Muscle of leg (tissue), 11 donors: ENCODE data around the gene NCSTN. TPM values are rescaled to one million over a fixed set of nuclear protein-coding genes. Genes with fewer than 3 reads are reported as not detected.
A peak's percentile ranks its signal among the peaks of the same experiment; 100 is the strongest.

ENCODE experiments used
- DNase-seq: peaks from one replicate; pipeline ENCODE4 v3.0.0; 2013
- H3K27ac ChIP-seq: one replicate; pipeline ENCODE4 v1.5.1; 2013; ENCODE audit warnings: mild to moderate bottlenecking, low read length, control low read depth
- H3K27me3 ChIP-seq: one replicate; pipeline ENCODE4 v1.6.1; 2013; ENCODE audit warnings: low read length; ENCODE audit not compliant: control insufficient read depth, insufficient read depth
- H3K36me3 ChIP-seq: one replicate; pipeline ENCODE4 v1.6.1; 2013; ENCODE audit warnings: low read length; ENCODE audit not compliant: control insufficient read depth, insufficient read depth
- H3K4me1 ChIP-seq: one replicate; pipeline ENCODE4 v1.6.1; 2013; ENCODE audit warnings: low read length; ENCODE audit not compliant: control insufficient read depth, insufficient read depth
- H3K4me3 ChIP-seq: one replicate; pipeline ENCODE4 v1.5.1; 2013; ENCODE audit warnings: low read length, control low read depth
- H3K9me3 ChIP-seq: replicated peaks from 2 replicates; pipeline ENCODE4 v1.6.1; 2013; ENCODE audit warnings: low read depth, low read length; ENCODE audit not compliant: control insufficient read depth
- WGBS: methylation state at CpG from one replicate; pipeline ENCODE4 v1.1.5; 2013; ENCODE audit warnings: missing lambda C conversion rate; ENCODE audit not compliant: insufficient coverage; 5-methylcytosine and 5-hydroxymethylcytosine counted together
- polyA plus RNA-seq, 8 donors: library from polyadenylated mRNA; unstranded; fragments of 120-200 nt; gene quantifications; one replicate each; pipeline versions ENCODE4 v1.2.1 to v1.2.3, GENCODE V29; 2013; ENCODE audit warnings: inconsistent platforms in 1 of 8, low replicate concordance in 1 of 8; ENCODE audit not compliant: insufficient read length in 8 of 8, insufficient read depth in 1 of 8
- total RNA-seq: library from RNA; stranded (reverse); fragments of 120-200 nt; gene quantifications from one replicate; pipeline ENCODE4 v1.2.4, GENCODE V29; 2013

The NCSTN gene
- total and polyA plus RNA-seq, 9 donors, result 43.4 to 111 (median 98.4) TPM

GRCh38 chr1:160402001-160402795, 59.0 kb downstream of the NCSTN start:
- H3K4me1 ChIP-seq, result peaks cover 41% of the 10 kb centered on the region
- peaks cover 3% of the 10 kb centered on the region for H3K36me3 ChIP-seq
- H3K4me3 ChIP-seq, result no peak overlapping the region
- no peak overlapping the region for H3K27ac ChIP-seq
- peaks cover 7% of the 10 kb centered on the region for H3K27me3 ChIP-seq
- peak; percentile 57 for DNase-seq
- H3K9me3 ChIP-seq, result no peaks in the 10 kb centered on the region
- 19% methylated on average over 3 of the region's 9 CpGs for WGBS

GRCh38 chr1:160403244-160403643, 60.1 kb downstream of the NCSTN start:
- Histone ChIP-seq H3K27ac (no peak overlapping the region), H3K9me3 (no peaks in the 10 kb centered on the region), H3K27me3 (peaks cover 7% of the 10 kb centered on the region), H3K4me1 (peaks cover 41% of the 10 kb centered on the region), H3K4me3 (no peak overlapping the region), H3K36me3 (peaks cover 3% of the 10 kb centered on the region)
- WGBS, result no CpG with 5 or more reads among the region's 3 CpGs
- no peak for DNase-seq

- no peak for DNase-seq
- WGBS, result 86% methylated on average over 1 of the region's 3 CpGs
- Histone ChIP-seq H3K9me3 (no peaks in the 10 kb centered on the region), H3K4me1 (peaks cover 44% of the 10 kb centered on the region), H3K27me3 (peaks cover 4% of the 10 kb centered on the region), H3K4me3 (no peak overlapping the region), H3K36me3 (peaks cover 3% of the 10 kb centered on the region), H3K27ac (no peak overlapping the region)
These were observed 60.9 kb downstream of the NCSTN start for GRCh38 chr1:160404094-160404493.

DNA sequence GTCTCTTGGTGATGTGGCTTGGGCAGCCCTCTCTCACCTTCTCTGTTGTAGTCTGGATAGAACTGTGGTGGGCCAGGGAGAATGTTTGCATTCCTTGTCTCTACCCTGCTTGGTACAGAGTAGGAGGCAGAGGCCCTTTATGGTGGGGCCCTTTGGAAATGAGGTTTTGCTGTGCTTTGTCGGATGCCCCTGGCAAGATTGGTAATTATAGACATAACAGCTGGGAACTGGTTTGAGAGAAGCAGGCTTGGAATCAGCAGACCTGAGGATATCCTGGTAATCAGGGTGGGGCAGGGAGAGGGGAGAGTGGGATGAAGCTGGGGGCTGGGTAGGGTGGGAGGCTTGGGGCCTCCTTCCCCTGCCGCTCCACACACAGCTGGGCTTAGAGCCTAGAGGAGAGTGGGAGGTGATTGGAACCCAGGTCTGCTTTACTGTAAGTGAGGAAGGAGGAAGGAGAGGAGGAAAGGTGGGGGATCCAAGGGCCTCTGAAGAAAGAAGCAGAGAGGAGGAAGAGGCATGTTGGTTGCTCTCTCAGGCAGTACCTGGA, 62.2 kb downstream of the NCSTN start:
- Histone ChIP-seq H3K27ac (no peak overlapping the region), H3K27me3 (no peaks in the 10 kb centered on the region), H3K9me3 (no peaks in the 10 kb centered on the region), H3K4me1 (peaks cover 48% of the 10 kb centered on the region), H3K4me3 (no peak overlapping the region), H3K36me3 (peaks cover 7% of the 10 kb centered on the region)
- WGBS, result 50% methylated on average over 1 of the region's 2 CpGs
- DNase-seq, result no peak

DNA sequence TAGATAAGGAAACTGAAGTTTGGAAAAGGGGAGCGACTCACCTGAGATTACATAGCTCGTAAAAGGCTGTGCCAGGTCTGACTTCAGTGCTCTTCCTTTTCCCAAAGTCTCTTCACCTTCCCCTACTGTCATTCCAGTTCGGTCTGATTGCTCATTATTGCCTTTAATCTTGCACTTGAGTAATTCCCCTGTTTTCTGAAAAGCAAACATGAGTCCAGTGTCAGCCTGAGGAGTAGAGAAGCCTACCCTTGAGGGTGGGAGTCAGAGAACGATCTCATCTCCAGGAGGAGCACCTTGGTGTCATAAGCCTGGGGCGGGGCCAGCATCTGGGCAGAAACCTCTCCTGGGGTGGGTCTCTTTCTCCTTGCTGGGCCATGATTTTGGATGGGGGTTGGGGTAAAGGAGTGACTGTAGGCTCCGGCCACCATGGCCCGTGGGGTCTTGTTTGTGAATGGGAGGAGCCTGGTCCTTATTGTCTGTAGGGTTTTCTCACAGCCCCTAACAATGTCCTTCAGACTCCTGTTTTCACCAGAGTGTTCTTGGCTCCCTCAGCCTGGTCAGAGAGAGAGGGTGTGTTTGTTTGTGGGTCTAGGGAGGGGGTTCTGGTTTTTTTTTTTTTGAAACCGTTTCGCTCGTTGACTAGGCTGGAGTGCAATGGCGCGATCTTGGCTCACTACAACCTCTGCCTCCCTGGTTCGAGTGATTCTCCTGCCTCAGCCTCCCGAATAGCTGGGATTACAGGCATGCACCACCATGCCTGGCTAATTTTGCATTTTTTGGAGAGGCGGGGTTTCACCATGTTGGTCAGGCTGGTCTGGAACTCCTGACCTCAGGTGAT, 63.2 kb downstream of the NCSTN start:
- WGBS, result 91% methylated on average over 7 of the region's 15 CpGs
- no peak overlapping the region for H3K4me3 ChIP-seq
- H3K27me3 ChIP-seq, result no peaks in the 10 kb centered on the region
- H3K27ac ChIP-seq, result no peak overlapping the region
- H3K9me3 ChIP-seq, result no peaks in the 10 kb centered on the region
- H3K36me3 ChIP-seq, result peaks cover 7% of the 10 kb centered on the region
- H3K4me1 ChIP-seq, result peaks cover 54% of the 10 kb centered on the region
- DNase-seq, result no peak

- no peak overlapping the region for H3K27ac ChIP-seq
- H3K4me1 ChIP-seq, result peaks cover 40% of the 10 kb centered on the region
- H3K36me3 ChIP-seq, result peaks cover 7% of the 10 kb centered on the region
- no peak for DNase-seq
- no peaks in the 10 kb centered on the region for H3K9me3 ChIP-seq
- WGBS, result 69% methylated on average over 4 of the region's 12 CpGs
- H3K4me3 ChIP-seq, result no peak overlapping the region
- H3K27me3 ChIP-seq, result no peaks in the 10 kb centered on the region
These were observed 64.9 kb downstream of the NCSTN start for GRCh38 chr1:160407839-160408801.

Other genes with a start within 250 kb of the NCSTN start
- gene IGSF8, start 244.8 kb upstream of the NCSTN start, total RNA-seq, result 15.4 TPM
- gene IGSF8, start 244.8 kb upstream of the NCSTN start, polyA plus RNA-seq, result 10 to 100 TPM; 17.7 to 26.2 (median 22.1) TPM
- 55.0 TPM for gene ATP1A2, start 227.6 kb upstream of the NCSTN start, total RNA-seq
- gene ATP1A2, start 227.6 kb upstream of the NCSTN start, polyA plus RNA-seq, result 10 to 100 TPM; 44.6 to 85.6 (median 59.4) TPM
- 0.44 TPM for gene ATP1A4, start 191.8 kb upstream of the NCSTN start, total RNA-seq
- gene ATP1A4, start 191.8 kb upstream of the NCSTN start, polyA plus RNA-seq, result 1 to 10 TPM in 7 of 8 donors, under 1 TPM in 1; 0.96 to 3.4 (median 1.5) TPM
- gene CASQ1, start 152.8 kb upstream of the NCSTN start, total RNA-seq, result 827 TPM
- 1,000 to 10,000 TPM in 1 of 8 donors, 100 to 1,000 TPM in 7; 182 to 1,024 (median 692) TPM for gene CASQ1, start 152.8 kb upstream of the NCSTN start, polyA plus RNA-seq
- 57.4 TPM for gene PEA15, start 138.0 kb upstream of the NCSTN start, total RNA-seq
- gene PEA15, start 138.0 kb upstream of the NCSTN start, polyA plus RNA-seq, result 100 to 1,000 TPM; 110 to 171 (median 142) TPM
- 70.5 TPM for gene DCAF8, start 80.8 kb upstream of the NCSTN start, total RNA-seq
- 100 to 1,000 TPM in 4 of 8 donors, 10 to 100 TPM in 4; 80.0 to 130 (median 98.6) TPM for gene DCAF8, start 80.8 kb upstream of the NCSTN start, polyA plus RNA-seq
- 34.2 TPM for gene PEX19, start 58.2 kb upstream of the NCSTN start, total RNA-seq
- 10 to 100 TPM; 36.4 to 43.0 (median 41.9) TPM for gene PEX19, start 58.2 kb upstream of the NCSTN start, polyA plus RNA-seq
- 117 TPM for gene COPA, start 133 bp upstream of the NCSTN start, total RNA-seq
- 100 to 1,000 TPM; 109 to 154 (median 132) TPM for gene COPA, start 133 bp upstream of the NCSTN start, polyA plus RNA-seq
- 0.04 TPM for gene NHLH1, start 23.7 kb downstream of the NCSTN start, total RNA-seq
- 1 to 10 TPM in 1 of 8 donors, under 1 TPM in 7; 0.16 to 1.1 (median 0.36) TPM for gene NHLH1, start 23.7 kb downstream of the NCSTN start, polyA plus RNA-seq
- 2.3 TPM for gene VANGL2, start 57.2 kb downstream of the NCSTN start, total RNA-seq
- 10 to 100 TPM in 7 of 8 donors, 1 to 10 TPM in 1; 6.8 to 17.8 (median 10.9) TPM for gene VANGL2, start 57.2 kb downstream of the NCSTN start, polyA plus RNA-seq
- gene SLAMF6, start 179.9 kb downstream of the NCSTN start, total RNA-seq, result 0.13 TPM
- under 1 TPM; 0.08 to 0.16 (median 0.13) TPM for gene SLAMF6, start 179.9 kb downstream of the NCSTN start, polyA plus RNA-seq
- 2.0 TPM for gene CD84, start 236.1 kb downstream of the NCSTN start, total RNA-seq
- gene CD84, start 236.1 kb downstream of the NCSTN start, polyA plus RNA-seq, result 1 to 10 TPM in 6 of 8 donors, under 1 TPM in 2; 0.94 to 2.1 (median 1.3) TPM